ENCODE measurements around the gene C2orf68. TPM values are rescaled to one million over a fixed set of nuclear protein-coding genes. Genes with fewer than 3 reads are reported as not detected.

Gene C2orf68
- total RNA-seq, 5 donors from 2014 or later (not counting 1 experiment from before 2014, with no cell fraction given) = 45.3 to 77.9 (median 62.4) TPM

- H3K27ac Mint-ChIP-seq = peak overlapping the region in 1 of 2 donors; percentile 91
- Histone ChIP-seq H3K36me3 (ENCODE audit: control insufficient read depth in 2 of 2, extremely low read depth in 1 of 2, insufficient read depth in 1 of 2, low read length in 1 of 2) (peaks cover 5 to 18% of the 10 kb centered on the region in 2 donors), H3K9me3 (no peaks in the 10 kb centered on the region), H3K4me1 (ENCODE audit: control insufficient read depth in 1 of 2, extremely low read depth in 1 of 2, insufficient read depth in 2 of 2, low read length in 2 of 2) (peaks cover 13 to 54% of the 10 kb centered on the region in 2 experiments), H3K4me3 (ENCODE audit: control insufficient read depth in 1 of 2, extremely low read depth in 1 of 2, low read length in 1 of 2) (no peak overlapping the region), H3K27ac (ENCODE audit: low read length) (no peak overlapping the region), H3K27me3 (replicated peaks in 1 of 2; ENCODE audit: control insufficient read depth in 2 of 2, extremely low read depth in 1 of 2, insufficient read depth in 2 of 2, low read length in 1 of 2) (no peaks in the 10 kb centered on the region)
- no peaks in the 10 kb centered on the region for H3K27me3 Mint-ChIP-seq
- no peak for DNase-seq
- peaks cover 3% of the 10 kb centered on the region for H3K36me3 Mint-ChIP-seq
- POLR2A ChIA-PET = interaction anchor here in 1 of 2 donors (0.6 kb wide), 1 partner anchor 192 kb away, joined by 3 read pairs; no protein-coding TSS in a partner anchor
- H3K4me3 Mint-ChIP-seq = no peak overlapping the region
- CTCF ChIA-PET = no interaction called here
- WGBS (ENCODE audit: insufficient coverage) = 66% methylated on average over 17 of the region's 17 CpGs
- peaks cover 40 to 47% (median 46%) of the 10 kb centered on the region in 3 donors for H3K4me1 Mint-ChIP-seq
- no peaks in the 10 kb centered on the region for H3K9me3 Mint-ChIP-seq
- ATAC-seq (replicated peaks in 1 of 4) = no peak
Measured at GRCh38 chr2:85599468-85600234, 12.2 kb downstream of the C2orf68 start.

- 93% methylated on average over 2 of the region's 14 CpGs for whole genome bisulfite sequencing (ENCODE audit: insufficient coverage)
- H3K27ac Mint-ChIP-seq = peak overlapping the region in 1 of 2 donors; percentile 2
- POLR2A ChIA-PET = interaction anchor here in 1 of 2 donors (0.6 kb wide), 1 partner anchor 191 kb away, joined by 3 read pairs; no protein-coding TSS in a partner anchor
Measured at GRCh38 chr2:85598594-85599340, 13.1 kb downstream of the C2orf68 start.

GRCh38 chr2:85597241-85597640 is 14.6 kb downstream of the C2orf68 start:
- Mint-ChIP-seq H3K9me3 (no peaks in the 10 kb centered on the region), H3K36me3 (peaks cover 3% of the 10 kb centered on the region), H3K27me3 (no peaks in the 10 kb centered on the region), H3K4me1 (peaks cover 32 to 43% (median 41%) of the 10 kb centered on the region in 3 donors), H3K4me3 (peak overlapping the region; percentile 99), H3K27ac (peak overlapping the region in 1 of 2 donors; percentile 57)
- ChIA-PET CTCF (interaction anchor here in 1 of 2 donors (1.6 kb wide), 1 partner anchor 39 kb away, joined by 3 read pairs; no protein-coding TSS in a partner anchor), POLR2A (interaction anchor here (0.6 kb wide), 2 partner anchors 10 to 32 kb away, joined by 3 read pairs; no protein-coding TSS in a partner anchor)
- H3K4me3 ChIP-seq (ENCODE audit: control insufficient read depth in 1 of 2, extremely low read depth in 1 of 2, low read length in 1 of 2) = no peak overlapping the region
- H3K27me3 ChIP-seq (replicated peaks in 1 of 2; ENCODE audit: control insufficient read depth in 2 of 2, extremely low read depth in 1 of 2, insufficient read depth in 2 of 2, low read length in 1 of 2) = no peaks in the 10 kb centered on the region
- ATAC-seq (replicated peaks in 1 of 4) = no peak
- H3K36me3 ChIP-seq (ENCODE audit: control insufficient read depth in 2 of 2, extremely low read depth in 1 of 2, insufficient read depth in 1 of 2, low read length in 1 of 2) = peaks cover 5 to 18% of the 10 kb centered on the region in 2 donors
- H3K4me1 ChIP-seq (ENCODE audit: control insufficient read depth in 1 of 2, extremely low read depth in 1 of 2, insufficient read depth in 2 of 2, low read length in 2 of 2) = peaks cover 15 to 42% of the 10 kb centered on the region in 2 experiments
- DNase-seq = no peak
- H3K27ac ChIP-seq (ENCODE audit: low read length) = no peak overlapping the region
- H3K9me3 ChIP-seq = no peaks in the 10 kb centered on the region
- no CpG with 5 or more reads among the region's 5 CpGs for WGBS (ENCODE audit: insufficient coverage)

More at GRCh38 chr2:85598594-85599340, 13.1 kb downstream of the C2orf68 start:
- H3K27ac ChIP-seq (ENCODE audit: low read length) = no peak overlapping the region
- no peak overlapping the region for H3K4me3 Mint-ChIP-seq
- no peak overlapping the region for H3K4me3 ChIP-seq (ENCODE audit: control insufficient read depth in 1 of 2, extremely low read depth in 1 of 2, low read length in 1 of 2)
- no peaks in the 10 kb centered on the region for H3K9me3 ChIP-seq
- peaks cover 42 to 50% (median 48%) of the 10 kb centered on the region in 3 donors for H3K4me1 Mint-ChIP-seq
- peaks cover 3% of the 10 kb centered on the region for H3K36me3 Mint-ChIP-seq
- peaks cover 17 to 52% of the 10 kb centered on the region in 2 experiments for H3K4me1 ChIP-seq (ENCODE audit: control insufficient read depth in 1 of 2, extremely low read depth in 1 of 2, insufficient read depth in 2 of 2, low read length in 2 of 2)
- CTCF ChIA-PET = no interaction called here
- no peaks in the 10 kb centered on the region for H3K27me3 ChIP-seq (replicated peaks in 1 of 2; ENCODE audit: control insufficient read depth in 2 of 2, extremely low read depth in 1 of 2, insufficient read depth in 2 of 2, low read length in 1 of 2)
- peaks cover 5 to 18% of the 10 kb centered on the region in 2 donors for H3K36me3 ChIP-seq (ENCODE audit: control insufficient read depth in 2 of 2, extremely low read depth in 1 of 2, insufficient read depth in 1 of 2, low read length in 1 of 2)
- ATAC-seq (replicated peaks in 1 of 4) = no peak
- no peaks in the 10 kb centered on the region for H3K9me3 Mint-ChIP-seq
- no peaks in the 10 kb centered on the region for H3K27me3 Mint-ChIP-seq
- no peak for DNase-seq

- no peaks in the 10 kb centered on the region for H3K9me3 Mint-ChIP-seq
- H3K4me1 ChIP-seq (ENCODE audit: control insufficient read depth in 1 of 2, extremely low read depth in 1 of 2, insufficient read depth in 2 of 2, low read length in 2 of 2) = peaks cover 12 to 36% of the 10 kb centered on the region in 2 experiments
- H3K9me3 ChIP-seq = no peaks in the 10 kb centered on the region
- H3K27ac Mint-ChIP-seq = peak overlapping the region; percentile 57 to 74
- H3K4me3 Mint-ChIP-seq = peak overlapping the region; percentile 99
- peak overlapping the region; percentile 92 to 95 for H3K4me3 ChIP-seq (ENCODE audit: control insufficient read depth in 1 of 2, extremely low read depth in 1 of 2, low read length in 1 of 2)
- DNase-seq (no peak), ATAC-seq (replicated peaks in 1 of 4) (no peak)
- peaks cover 5 to 18% of the 10 kb centered on the region in 2 donors for H3K36me3 ChIP-seq (ENCODE audit: control insufficient read depth in 2 of 2, extremely low read depth in 1 of 2, insufficient read depth in 1 of 2, low read length in 1 of 2)
- ChIA-PET POLR2A (interaction anchor here (0.6 kb wide), 2 partner anchors 19 to 32 kb away, joined by 3 to 6 read pairs; no protein-coding TSS in a partner anchor), CTCF (interaction anchor here in 1 of 2 donors (0.5 to 1.6 kb wide), 2 partner anchors 40 to 107 kb away, joined by 3 read pairs; no protein-coding TSS in a partner anchor)
- H3K4me1 Mint-ChIP-seq = peaks cover 32 to 40% (median 39%) of the 10 kb centered on the region in 3 donors
- no CpG with 5 or more reads among the region's 3 CpGs for WGBS (ENCODE audit: insufficient coverage)
- no peaks in the 10 kb centered on the region for H3K27me3 ChIP-seq (replicated peaks in 1 of 2; ENCODE audit: control insufficient read depth in 2 of 2, extremely low read depth in 1 of 2, insufficient read depth in 2 of 2, low read length in 1 of 2)
- peaks cover 3% of the 10 kb centered on the region for H3K36me3 Mint-ChIP-seq
- H3K27me3 Mint-ChIP-seq = no peaks in the 10 kb centered on the region
- H3K27ac ChIP-seq (ENCODE audit: low read length) = no peak overlapping the region
Measured at GRCh38 chr2:85596486-85597143, 15.3 kb downstream of the C2orf68 start.

- WGBS (ENCODE audit: insufficient coverage) = 1% methylated on average over 8 of the region's 10 CpGs
- DNase-seq (no peak), ATAC-seq (replicated peaks in 1 of 4) (peak in 3 of 4 experiments; percentile 3 to 10 (median 6))
- ChIA-PET POLR2A (interaction anchor here (0.5 to 2.2 kb wide), 5 partner anchors 8 to 1137 kb away, joined by 3 to 15 read pairs (median 4); partner anchors contain the start of gene C2orf68 (in 1 of the 2)), CTCF (interaction anchor here in 1 of 2 donors (0.6 to 1.6 kb wide), 4 partner anchors 41 to 190 kb away, joined by 3 to 5 read pairs (median 4); no protein-coding TSS in a partner anchor)
- H3K27me3 Mint-ChIP-seq = no peaks in the 10 kb centered on the region
- no peaks in the 10 kb centered on the region for H3K27me3 ChIP-seq (replicated peaks in 1 of 2; ENCODE audit: control insufficient read depth in 2 of 2, extremely low read depth in 1 of 2, insufficient read depth in 2 of 2, low read length in 1 of 2)
- no peaks in the 10 kb centered on the region for H3K9me3 ChIP-seq
- H3K4me3 ChIP-seq (ENCODE audit: control insufficient read depth in 1 of 2, extremely low read depth in 1 of 2, low read length in 1 of 2) = peak overlapping the region; percentile 92 to 95
- peak overlapping the region; percentile 98 to 99 for H3K27ac Mint-ChIP-seq
- H3K9me3 Mint-ChIP-seq = no peaks in the 10 kb centered on the region
- H3K27ac ChIP-seq (ENCODE audit: low read length) = peak overlapping the region; percentile 75
- H3K4me1 Mint-ChIP-seq = peaks cover 32 to 38% (median 38%) of the 10 kb centered on the region in 3 donors
- peak overlapping the region; percentile 99 for H3K4me3 Mint-ChIP-seq
- peaks cover 5 to 18% of the 10 kb centered on the region in 2 donors for H3K36me3 ChIP-seq (ENCODE audit: control insufficient read depth in 2 of 2, extremely low read depth in 1 of 2, insufficient read depth in 1 of 2, low read length in 1 of 2)
- peaks cover 3% of the 10 kb centered on the region for H3K36me3 Mint-ChIP-seq
- H3K4me1 ChIP-seq (ENCODE audit: control insufficient read depth in 1 of 2, extremely low read depth in 1 of 2, insufficient read depth in 2 of 2, low read length in 2 of 2) = peaks cover 12 to 33% of the 10 kb centered on the region in 2 experiments
Measured at GRCh38 chr2:85596026-85596333, 15.9 kb downstream of the C2orf68 start.

All from T-cell (primary cell).